Ramos (cell line): Measurements from ENCODE around the gene GPR161.

Source experiments
- in situ Hi-C: fragments of 300-500 bp; cut with MboI; formaldehyde crosslinking; loops from one replicate; pipeline ENCODE4 v1.14.3; 2022; ENCODE audit warnings: low sequenced_read_pairs; ENCODE audit not compliant: unreplicated experiment

Gene GPR161

DNA sequence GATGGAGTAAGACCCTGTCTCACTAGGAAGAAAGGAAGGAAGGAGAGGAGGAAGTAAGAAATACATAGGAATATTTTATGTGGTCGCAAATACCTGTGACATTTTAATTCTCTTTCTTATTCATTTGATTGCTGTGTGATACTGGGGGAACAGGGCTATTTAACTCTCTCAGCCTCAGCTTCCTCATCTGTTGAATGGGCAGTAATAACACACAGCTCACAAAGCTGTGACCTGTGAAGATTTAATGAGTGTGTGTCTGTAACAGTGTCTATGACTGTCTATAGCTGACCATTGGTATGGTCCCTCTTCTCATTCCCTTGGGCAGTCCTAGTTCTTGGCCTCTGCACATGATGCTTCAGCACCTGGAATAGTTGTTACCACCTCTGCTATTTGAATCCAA, 13.6 kb upstream of the GPR161 start:
- in situ Hi-C loops = no loop called here

DNA sequence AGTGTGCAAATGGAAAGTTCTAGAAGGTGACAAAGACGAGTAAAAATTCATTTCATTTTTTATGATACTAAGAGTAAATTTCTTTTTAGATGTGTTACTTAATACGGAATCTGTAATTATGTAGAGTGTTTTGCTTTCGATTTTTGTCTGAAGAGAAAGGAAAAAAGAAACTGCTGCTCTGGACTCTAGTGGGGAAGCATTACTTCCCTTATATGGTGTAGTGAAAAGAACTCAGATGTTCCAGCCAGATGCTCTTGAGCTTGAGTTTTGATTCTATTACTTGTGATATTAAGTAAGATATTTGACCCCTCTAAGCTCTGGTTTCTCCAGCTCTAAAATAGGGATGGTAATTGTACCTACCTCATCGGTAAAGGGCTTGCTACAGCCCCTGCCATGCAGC, 12.2 kb upstream of the GPR161 start:
- in situ Hi-C loops = no loop called here

GRCh38 chr1:168146626-168147025, 9.9 kb upstream of the GPR161 start:
- in situ Hi-C loops = no loop called here

- in situ Hi-C loops = no loop called here
Observed at GRCh38 chr1:168146160-168146539, 9.4 kb upstream of the GPR161 start.

DNA sequence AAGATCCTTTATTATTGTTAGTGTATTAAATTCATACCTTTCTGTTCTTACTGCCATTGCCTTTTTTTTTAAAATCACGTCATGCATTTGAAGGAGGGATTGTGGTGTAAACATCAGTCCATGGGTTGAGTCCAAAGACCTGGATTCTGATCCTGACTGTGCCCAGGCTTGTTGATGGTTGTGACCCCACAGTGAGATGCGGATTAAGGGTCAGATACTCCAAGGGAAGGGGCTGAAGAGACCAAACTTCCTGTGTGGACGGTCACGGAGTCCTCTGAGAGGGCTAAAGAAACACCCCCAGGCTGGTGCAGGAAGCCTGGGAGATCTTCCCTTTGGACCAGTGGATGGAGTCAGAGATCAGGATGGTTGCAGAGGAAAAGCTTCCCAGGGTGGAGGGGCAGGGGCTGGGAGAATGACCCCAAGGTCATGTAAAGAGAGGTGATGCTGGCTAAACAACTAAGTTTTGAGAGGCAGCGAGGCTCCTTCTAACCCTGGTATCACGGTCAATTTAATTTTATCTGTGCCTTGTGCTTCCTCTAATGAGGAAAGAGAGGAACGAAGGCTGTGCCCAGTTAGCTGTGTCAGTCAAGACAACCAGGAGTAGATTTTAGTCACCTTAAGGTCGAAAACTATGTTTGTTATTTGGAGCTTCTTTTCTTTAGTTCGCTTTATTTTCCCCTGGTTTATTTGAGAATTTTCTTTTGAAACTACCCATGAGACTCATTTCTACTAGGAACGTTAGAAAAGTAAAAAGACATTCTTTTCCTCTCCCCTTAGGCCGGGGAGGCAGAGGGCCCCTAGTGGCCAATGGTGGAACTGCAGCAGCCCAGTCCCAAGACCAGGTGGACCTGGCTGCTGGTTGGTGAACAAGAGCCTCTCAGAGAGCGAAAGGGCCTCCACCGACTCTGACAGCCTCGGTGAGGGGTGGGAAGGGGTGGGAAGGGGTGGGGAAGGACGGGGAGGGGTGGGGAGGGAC, 8.7 kb upstream of the GPR161 start:
- in situ Hi-C loops = no loop called here

DNA sequence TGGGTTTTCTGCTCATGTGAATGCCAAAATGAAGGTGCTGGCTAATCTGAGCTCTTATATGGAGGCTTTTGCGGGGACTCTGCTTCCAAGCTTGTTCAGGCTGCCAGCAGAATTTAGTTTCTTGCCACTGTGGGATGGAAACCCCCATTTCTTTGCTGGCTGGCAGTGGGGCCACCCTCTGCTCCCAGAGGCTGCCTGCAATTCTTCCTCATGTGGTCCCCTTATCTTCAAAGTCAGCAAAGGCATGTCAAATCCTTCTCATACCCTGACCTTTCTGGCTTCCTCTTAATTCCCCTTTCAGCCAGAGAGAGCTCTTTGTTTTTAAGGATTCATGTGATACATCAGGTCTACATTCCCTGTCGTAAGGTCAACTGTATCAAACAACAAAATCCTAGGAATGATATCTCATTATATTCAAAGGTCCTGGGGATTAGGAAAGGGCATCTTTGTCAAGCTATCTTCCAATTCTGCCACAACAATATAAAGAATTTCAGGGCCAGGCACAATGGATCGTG, 5.2 kb upstream of the GPR161 start:
- in situ Hi-C loops = no loop called here

DNA sequence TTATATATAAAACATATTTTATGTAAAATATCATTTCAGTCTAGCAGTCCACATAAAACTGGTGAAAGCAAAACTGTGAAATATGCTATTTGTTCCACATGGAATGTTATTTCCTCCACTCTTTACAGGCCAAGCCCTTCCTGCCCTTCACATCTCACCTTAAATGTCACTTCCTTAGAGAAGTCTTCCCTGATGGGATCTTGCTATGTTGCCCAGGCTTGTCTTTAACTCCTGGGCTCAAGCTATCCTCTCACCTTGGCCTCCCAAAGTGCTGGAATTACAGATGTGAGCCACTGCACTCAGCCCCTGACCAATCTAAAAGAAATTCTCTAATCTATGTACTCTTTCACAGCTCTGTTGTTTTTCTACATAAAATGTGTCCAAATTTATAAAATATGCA, 2.3 kb upstream of the GPR161 start:
- in situ Hi-C loops = no loop called here

- in situ Hi-C loops = no loop called here
Observed at GRCh38 chr1:168138134-168138533, 1.4 kb upstream of the GPR161 start.

DNA sequence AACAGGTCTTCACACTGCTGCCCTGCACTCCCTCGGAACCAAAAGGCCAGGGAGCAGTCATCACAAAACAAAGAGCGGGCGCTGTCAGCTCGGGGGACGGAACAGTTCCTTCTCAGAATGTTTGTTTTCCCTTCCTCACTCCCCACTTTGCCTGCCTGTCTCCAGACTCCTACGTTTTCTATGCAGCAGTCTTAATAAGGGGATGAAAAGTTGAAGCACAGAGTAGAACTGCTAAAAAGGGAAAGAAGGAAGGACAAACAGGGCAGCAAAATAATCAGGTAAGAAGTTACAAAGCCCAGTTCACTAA, 738 bp upstream of the GPR161 start:
- in situ Hi-C loops = no loop called here

DNA sequence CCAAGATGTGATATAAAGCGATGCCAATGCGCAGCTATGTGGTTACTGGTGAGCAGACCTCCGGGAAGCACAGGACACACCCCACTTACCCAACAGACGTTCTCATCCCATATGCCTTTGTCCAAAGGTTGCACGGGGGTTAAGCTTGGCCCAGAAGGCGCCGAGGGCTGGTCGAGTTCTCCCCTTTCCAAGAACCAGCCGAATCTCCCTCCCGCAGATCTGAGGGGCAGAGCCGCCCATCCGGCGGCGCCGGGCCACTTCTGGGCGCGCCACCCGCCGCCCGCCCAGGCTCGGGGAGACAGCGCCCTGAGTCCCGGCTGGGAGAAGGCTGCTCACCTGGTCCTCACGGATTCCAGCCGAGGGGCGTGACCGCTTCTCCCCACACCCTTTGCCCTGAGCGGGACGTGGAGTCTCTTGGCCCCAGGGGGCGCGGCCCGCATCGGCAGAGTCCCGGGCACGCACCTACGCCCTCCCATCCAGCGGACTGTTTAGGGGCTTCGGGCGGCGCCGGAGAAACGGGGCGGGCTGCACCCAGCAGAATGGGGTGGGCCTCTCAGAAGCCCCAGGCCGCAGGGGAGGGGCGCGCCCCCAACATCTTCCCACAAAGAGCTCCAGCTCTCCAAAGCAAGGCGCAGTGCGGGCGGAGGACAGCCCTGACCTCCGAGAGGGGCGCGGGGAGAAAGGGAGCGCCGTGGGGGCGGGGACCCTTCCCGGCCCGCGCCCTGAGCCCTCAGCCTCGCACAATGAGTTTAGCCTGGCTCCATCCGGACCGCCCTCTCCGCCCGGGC, 615 bp downstream of the GPR161 start:
- in situ Hi-C loops = no loop called here

GRCh38 chr1:168135116-168135920, 1.4 kb downstream of the GPR161 start:
- in situ Hi-C loops = no loop called here

GRCh38 chr1:168134642-168135041, 2.1 kb downstream of the GPR161 start:
- in situ Hi-C loops = no loop called here

GRCh38 chr1:168134132-168134531, 2.6 kb downstream of the GPR161 start:
- in situ Hi-C loops = no loop called here

DNA sequence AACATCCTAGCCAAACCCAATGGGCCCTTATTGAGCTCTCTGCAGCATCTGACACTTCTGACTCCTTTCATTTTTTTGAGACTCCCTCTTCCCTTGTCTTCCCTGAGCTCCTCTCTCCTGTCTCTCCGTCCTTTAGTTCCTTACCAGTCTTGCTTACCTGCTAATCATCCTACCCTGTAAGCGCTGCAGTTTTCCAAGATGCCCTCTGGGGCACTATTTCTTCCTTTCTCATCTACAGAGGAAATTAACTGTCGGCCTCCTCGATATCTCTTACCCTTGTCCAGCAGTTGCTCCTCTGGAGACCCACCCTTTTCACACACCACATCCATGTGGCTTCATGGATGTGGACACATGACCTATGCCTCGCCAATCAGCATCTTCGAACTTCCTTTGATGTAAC, 6.8 kb downstream of the GPR161 start:
- in situ Hi-C loops = no loop called here

- in situ Hi-C loops = no loop called here
Observed at GRCh38 chr1:168127503-168127902, 9.2 kb downstream of the GPR161 start.

DNA sequence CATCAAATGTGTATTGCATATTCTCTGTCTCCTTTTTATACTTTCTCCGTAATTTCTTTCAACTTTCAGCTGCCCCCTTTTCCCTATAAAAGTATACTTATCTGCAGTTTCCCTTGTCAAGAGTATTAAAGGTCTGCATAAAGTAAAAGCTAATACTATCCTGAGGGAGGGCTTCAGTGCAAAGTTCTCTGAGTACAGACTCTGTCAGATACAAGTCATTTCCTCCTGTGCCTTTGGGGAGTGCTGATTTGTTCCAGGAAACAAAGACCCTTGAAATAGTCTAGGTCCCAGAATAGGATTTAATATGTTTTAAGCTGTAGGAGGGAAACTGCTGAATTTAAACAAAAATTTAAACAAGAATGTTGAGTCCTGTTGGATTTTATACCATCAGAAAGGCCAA, 11.7 kb downstream of the GPR161 start:
- in situ Hi-C loops = no loop called here

DNA sequence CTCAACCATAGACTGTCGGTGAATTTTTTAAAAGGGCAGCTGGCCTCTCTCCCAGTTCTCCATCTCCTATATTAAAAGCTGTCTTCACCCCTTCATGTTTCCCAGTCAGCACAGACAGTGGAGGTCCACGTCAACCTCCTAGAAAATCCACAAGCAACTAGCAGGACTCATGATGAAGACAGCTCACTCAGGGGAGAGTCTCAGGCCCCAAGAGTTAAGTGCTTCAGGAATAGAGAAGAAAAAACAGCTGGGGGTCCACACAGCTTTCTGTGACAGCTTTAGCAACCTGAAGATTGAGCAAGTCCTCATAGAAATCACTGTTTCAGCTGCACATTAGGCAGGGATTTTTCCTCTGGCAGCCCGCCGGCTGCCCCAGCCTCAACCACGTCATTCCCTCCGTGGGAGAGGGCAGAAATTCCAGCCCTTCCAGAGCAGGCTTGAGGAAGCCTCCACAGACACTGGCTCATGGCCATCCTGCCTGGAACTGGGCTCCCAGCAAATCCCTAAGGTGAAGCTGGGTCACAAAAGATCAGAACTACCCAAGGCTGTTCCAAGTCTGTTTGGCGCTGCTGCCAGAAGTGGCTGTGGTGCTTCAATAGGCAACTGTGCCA, 15.2 kb downstream of the GPR161 start:
- in situ Hi-C loops = no loop called here

- in situ Hi-C loops = no loop called here
Observed at GRCh38 chr1:168119750-168120149, 17.0 kb downstream of the GPR161 start.

GRCh38 chr1:168116327-168116799, 20.4 kb downstream of the GPR161 start:
- in situ Hi-C loops = no loop called here

DNA sequence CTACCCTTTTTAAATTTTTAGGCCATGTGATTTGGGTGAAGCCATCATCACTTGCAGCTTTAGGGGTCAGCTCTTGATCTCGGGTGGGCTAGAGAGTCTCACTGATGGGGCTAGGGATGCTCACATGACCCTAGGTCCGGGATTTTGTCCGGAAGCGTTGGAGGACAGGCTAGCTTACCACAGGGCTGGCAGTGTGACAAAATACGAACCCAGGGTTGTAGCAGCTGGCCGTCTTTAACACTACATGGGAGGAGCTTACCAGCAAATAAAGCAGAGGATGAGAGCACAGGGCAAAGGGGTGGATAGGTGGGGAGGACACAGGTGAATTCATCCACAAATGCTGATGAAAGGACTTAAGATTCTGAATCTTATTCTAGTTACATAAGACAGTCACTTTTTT, 21.9 kb downstream of the GPR161 start:
- in situ Hi-C loops = no loop called here
